Sigmoid colon (tissue), 3 donors: ENCODE results near the gene CD52.

Experiments
- CTCF ChIP-seq, 4 experiments: fragments of 450-650 bp in 3 of 4; fragments of 200-600 bp in 1 of 4; IDR thresholded peaks; one replicate each; pipeline ENCODE4 v1.5.1; 2016 to 2019; ENCODE audit warnings: antibody characterized with exemption in 4 of 4, mild to moderate bottlenecking in 3 of 4, moderate library complexity in 2 of 4
- POLR2A ChIP-seq, 2 donors: fragments of 450-650 bp; IDR thresholded peaks; one replicate each; pipeline ENCODE4 v1.6.1; 2016; ENCODE audit warnings: antibody characterized with exemption in 2 of 2, mild to moderate bottlenecking in 2 of 2, moderate library complexity in 2 of 2

DNA sequence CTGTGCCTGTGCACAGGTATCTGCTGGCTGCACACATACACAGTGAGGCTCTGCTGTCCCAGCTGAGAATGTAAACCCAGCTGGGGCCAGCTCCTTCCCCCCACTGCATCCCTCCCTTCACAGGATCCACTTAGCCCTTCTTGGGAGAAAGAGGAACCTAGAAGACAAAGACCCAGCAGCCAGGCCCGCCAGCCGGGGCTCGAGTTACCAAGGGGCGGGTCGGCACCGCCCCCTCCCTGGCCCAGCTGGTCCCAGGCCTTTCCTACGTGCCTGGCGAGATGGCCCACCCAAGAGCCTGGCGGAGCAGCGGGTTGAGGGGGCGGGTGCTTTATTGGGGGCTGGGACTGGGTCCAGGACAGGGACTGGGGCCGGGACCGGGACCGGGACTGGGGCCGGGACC lies 35.8 kb upstream of the CD52 start:
- TF ChIP-seq CTCF (IDR thresholded peaks at IDR 0.05) (no peak), POLR2A (IDR thresholded peaks at IDR 0.05) (no peak)
